GM21723 (cell line): ENCODE results near the gene MED22.
"Not testable (repeated sequence)": the region's sequence is repeated elsewhere in the genome, so short reads cannot be mapped to it uniquely, and the experiment has no call there.

Source experiments
- ATAC-seq: cut with Tn5 transposase; IDR thresholded peaks from one replicate; pipeline ENCODE4 v1.9.1; 2021; ENCODE audit warnings: mild to moderate bottlenecking, moderate library complexity; ENCODE audit not compliant: unreplicated experiment

The MED22 gene

DNA sequence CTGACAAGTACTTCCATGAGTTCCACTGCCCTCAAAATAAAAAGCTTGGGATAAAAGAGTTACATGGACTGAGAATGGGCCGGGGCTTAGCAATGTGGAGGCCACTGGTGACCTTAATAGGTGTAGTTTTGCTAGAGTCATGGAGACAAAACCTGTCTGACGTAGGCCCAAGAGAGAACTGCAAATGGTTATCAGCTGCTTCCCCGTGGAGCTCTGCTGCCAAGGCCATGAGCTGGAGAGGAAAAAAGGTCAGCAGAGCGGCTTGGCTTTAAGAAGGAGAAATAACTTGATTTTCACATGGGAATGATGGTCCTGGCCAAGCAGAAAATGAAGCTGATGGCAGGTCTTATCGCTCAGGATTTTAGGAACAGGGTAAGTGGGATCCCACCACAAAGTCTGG lies 8.3 kb downstream of the MED22 start:
- ATAC-seq, result no peak

DNA sequence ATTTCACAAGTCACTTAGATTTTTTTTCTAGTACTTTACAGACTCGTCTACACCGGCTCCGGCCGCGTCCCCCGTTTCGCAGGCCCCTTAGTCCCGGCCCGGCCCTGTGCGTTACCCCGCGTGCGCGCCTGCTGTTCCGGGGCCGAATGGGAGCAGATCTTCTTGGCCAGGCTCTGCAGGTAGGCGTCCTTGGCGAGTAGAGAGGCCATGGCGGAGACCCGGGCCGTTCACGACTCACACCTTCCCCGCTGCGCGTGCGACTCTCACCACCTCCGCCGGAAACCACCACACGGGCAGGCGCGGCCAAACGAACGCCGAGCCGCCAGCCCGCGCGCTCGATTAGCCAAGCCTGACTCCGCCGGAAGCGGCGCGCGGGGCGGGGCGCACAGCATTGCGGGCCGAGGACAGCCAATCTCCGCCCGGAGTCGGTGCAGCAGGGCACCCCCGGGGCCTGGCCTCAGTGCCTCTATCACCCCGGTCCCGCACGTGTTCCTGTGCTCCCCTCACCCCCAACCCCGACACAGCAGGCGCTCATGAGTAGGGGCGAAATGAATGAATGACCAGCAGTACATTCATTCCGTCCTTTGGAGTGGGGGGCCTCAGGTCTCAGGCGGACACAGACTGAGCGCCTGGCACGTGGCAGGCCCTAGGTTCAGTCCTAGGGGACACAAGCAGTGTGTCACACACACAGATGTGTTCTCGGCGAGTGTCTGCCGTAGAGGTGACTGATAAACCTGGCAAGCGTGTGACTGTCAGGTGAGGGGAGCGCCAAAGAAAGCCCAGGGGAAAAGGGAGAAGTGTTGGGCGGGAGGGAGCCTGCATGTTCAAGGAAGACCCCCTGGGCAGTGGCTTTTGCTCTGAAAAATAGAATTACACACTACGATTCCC lies 11.8 kb downstream of the MED22 start, which contains the start of gene SURF6:
Gene SURF6, minus strand, starts transcription at position 265 of the 888 bp plus-strand sequence. Its CDS starts 56 bp downstream, at position 209.
- peak; percentile 80 for ATAC-seq

DNA sequence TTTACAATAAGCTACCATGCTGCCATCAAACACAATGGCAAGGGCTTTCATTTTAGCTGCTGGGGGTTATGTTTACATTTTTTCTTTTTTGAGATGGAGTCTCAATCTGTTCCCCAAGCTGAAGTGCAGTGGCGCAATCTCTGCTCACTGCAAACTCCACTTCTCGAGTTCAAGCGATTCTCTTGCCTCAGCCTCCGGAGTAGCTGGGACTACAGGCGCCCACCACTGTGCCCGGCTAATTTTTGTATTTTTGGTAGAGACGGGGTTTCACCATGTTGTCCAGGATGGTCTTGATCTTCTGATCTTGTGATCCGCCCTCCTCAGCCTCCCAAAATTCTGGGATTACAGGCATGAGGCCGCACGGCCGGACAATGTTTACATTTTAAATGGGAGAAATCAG lies 13.0 kb downstream of the MED22 start:
- ATAC-seq, result not testable (repeated sequence)

DNA sequence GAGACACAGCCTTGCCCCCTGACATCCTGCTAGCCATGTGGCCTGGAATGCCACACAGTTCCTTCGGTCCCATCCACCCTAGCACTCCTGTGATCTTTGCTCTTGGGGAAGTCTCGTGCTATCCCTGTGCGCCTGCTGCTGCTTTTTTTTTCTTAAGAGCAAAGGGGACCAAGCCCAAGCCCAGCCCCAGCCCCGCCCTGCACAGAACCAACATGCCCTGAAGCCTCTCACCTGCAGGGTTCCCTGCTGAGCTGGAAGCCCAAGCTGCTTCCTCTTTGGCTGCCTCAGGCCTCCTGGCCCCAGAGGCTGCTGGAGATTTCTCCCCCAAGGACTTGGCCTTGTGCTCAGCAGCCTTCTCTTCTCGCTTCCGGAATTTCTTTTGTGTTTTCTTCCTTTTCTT lies 13.8 kb downstream of the MED22 start:
- no peak for ATAC-seq

DNA sequence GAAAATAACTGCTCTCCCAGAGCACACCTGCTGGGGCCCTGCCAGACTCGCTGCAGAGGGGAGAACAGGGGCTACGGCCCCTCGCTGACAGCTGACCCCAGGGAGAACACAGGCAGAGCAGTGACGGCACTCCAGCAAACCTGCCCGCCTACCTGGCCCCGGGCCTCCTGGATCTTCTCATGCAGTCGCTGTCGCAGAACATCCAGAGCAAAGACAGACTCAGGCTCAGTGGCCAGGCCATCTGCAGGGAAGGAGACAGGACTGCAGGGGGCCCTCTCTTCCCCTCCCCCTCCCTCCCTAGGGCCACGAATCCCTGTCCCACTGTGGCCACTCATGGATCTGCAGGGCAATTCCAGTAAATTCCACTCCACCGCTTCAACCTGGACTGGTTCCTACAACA lies 14.4 kb downstream of the MED22 start:
- ATAC-seq, result no peak

DNA sequence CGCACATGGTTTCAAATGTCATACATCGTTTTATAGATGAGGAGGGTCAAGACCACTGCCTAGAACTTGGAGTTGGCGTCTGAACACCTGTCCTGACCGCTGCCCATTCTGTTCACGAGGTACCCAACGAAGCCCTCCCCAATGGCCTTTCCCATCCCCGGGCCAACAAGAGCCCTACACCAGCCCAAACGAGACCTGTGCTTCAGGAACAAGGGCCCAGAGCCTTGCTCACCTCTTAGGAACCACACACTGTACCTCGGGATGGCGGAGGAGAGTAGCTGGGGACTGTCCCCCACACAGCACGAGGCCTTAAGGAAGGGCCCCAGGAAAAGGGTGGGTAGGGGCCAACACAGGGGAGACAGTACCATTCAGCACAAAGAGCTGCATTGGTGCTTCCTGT lies 14.9 kb downstream of the MED22 start:
- ATAC-seq, result no peak

DNA sequence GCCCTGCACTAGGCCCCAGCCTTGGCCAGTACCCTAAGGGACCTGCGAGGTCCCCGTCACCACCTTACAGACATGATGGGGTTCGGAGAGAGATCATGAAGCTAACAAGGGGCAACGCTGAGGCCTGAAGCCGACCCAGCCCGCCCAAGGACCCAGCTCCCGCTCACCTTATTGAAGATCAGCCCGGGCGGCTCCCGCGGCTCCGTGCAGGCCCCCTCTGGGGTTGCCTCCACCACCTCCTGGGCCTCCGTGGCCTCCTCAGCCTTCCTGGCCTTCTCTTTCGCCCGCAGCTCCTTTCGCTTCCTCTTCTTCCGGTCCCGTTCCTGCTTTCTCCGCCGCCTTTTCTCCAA lies 15.6 kb downstream of the MED22 start:
- ATAC-seq, result no peak

DNA sequence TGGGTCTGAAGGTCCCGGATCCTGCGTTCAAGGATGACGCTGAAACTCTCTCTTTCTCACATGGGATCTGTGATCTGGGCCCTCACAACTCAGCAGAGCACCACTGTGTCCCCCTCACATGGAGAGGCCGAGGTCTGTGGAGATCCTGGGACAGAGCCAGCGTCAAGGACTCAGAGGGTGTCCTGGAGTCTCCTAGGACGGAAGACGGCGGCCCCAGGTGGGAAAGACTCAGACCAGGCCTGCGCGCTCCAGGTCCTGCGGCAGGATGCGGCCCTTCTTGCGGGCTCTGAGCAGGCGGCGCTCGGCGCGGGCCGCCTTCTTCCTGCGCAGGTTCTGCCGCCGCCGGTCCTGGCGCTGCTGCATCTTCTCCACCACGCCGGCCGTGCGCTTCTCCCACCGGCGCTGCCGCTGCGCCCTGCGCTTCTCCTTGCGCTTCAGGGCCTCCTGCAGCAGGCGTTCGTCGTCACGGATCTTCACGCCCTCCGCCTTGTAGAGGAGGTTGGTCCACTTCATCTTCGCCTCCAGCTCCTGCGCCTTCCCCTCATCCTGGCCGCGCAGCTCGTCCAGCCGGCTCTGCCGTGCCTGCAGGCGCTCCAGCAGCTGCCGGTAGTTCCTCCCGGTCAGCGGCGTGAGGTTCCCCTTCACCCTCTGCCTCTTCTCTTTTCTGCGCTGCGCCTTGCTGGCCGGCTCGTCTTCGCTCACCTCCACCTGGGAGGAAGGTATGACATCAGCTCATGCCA lies 16.1 kb downstream of the MED22 start:
- ATAC-seq, result no peak

DNA sequence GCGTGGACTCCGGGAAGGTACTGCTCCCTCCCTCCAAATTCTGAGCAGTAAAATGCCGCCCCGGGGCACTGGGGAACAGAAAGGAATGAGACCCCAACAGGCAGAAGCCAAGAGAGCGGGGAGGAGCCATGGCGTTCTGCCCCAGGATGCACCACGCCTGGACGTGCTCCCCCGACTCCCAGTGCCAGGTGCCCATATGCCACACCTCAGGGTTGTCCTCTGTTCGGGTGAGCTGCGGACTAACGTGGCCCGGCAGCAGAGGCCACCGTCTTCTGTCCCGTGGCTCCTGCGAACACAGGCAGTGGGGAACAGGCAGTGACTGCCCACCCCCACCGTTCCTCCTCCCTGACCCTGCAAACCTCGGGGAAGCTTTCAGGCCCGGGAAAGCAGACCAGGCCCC lies 16.7 kb downstream of the MED22 start:
- ATAC-seq, result no peak

DNA sequence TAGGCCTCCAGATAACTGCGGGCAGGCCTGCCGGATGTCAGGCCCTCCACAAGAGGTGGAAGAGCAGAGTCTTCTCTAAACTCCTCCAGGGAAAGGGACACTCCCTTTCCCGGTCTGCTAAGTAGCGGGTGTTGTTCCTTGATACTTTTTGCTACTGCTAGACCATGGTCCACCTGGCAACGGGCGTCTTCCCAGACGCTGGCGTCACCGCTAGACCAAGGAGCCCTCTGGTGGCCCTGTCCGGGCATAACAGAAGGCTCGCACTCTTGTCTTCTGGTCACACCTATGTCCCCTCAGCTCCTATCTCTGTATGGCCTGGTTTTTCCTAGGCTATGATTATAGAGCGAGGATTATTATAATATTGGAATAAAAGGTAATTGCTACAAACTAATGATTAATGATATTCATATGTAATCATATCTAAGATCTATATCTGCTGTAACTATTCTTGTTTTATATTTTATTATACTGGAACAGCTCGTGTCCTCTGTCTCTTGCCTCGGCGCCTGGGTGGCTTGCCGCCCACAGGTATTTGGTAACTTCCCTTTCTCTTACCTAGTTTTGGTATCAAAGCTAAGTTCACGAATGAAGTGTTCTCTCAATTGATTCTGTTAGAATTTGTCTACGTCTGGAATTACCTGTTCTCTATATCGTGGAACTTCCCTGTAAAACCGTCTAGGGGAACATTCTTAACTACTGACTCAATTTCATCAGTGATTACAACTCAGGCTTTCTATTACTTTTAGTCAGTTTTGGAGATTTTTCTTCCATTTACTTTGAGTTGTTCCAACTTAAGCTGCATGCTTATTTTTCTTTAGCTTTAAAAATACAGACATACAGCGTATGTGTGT lies 18.4 kb downstream of the MED22 start:
- ATAC-seq, result not testable (repeated sequence)

DNA sequence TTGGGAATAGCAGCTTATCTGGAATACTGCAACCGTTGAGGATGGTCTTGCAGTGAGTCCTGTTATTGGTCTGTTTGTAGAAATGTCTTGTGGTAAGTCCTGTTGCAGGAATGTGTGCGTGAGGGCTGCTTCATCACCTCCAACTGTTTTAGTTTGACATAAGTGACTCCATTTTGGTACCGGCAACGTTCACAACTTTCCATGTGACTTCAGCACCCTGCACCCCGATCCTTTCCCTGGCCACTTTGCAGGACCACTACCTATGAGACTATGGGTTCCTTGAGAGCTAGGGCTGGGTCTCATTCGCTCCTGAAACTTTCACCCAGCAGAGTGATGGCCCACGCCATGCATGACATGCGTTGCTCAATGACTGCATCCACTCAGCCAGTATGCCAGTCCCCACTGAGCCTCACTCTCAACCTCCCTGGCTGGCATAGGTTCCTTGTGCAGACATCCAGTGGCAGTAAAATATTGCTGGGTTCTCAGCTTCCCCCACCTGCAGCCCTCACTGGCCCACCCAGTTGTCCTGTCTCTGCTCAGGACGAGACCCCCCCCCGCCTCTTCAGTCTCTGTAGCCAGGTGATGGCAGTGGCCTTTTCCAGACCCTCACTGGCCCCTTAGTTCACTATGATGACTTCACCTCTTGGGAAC lies 20.0 kb downstream of the MED22 start:
- no peak for ATAC-seq

DNA sequence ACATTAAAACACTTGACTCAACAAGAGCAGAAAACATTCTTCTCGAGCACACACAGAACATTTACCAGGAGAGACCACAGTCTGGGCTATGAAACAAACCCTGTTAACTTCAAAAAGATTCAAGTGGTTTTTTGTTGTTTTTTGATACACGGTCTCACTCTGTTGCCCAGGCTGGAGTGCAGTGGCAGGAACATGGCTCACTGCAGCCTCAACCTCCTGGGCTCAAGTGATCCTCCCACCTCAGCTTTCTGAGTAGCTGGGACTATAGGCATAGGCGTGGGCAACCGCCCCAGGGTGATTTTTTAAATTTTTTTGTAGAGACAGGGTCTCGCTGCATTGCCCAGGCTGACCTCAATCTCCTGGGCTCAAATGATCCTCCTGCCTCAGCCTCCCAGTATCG lies 20.9 kb downstream of the MED22 start:
- ATAC-seq, result not testable (repeated sequence)

DNA sequence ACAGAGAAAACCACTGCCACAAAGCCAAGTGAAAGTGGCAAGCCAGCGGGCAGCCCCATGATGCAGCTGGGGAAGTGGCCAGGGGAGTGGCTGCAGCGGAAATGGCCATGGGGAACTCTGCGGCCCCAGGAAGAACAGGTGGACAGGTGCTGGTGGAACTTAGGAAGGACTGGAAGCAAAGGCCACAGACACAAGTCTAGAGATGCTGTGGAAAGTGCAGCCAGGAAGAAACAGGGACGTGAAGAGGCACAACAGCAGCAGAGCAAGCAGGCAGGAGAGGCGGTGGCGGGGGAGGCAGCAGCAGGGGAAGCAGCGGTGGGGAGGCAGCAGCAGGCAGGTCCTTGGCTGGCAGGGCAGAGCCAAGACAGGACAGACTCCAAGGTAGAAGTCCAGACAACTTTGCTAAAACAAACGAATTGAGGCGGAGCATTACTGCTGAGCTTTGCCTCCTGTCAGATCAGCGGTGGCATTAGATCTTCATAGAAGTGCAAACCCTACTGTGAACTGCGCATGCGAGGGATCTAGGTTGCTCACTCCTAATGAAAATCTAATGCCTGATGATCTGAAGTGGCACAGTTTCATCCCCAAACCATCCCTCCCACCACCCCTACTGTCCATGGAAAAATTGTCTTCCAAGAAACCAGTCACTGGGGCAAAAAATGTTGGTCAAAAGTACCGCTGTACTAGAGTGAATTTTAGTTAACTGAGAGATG lies 23.8 kb downstream of the MED22 start:
- no peak for ATAC-seq

DNA sequence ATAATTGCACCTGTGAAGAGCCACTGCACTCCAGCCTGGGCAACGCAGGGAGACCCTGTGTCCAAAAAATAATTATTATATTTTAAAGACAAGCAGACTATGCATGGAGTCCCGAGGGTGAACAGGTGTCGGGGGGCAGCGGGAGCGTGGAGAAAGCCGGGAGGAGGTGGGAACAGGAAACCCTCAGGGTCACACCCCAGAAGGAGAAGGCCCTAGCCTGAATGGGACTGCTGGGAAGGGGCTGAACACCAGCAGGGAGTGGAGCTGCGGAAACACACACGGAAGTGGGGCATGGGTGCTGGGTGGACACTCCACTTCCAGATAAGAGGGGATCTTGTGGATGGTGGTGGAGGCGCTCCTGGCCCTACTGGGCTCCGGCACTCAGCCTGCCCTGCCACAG lies 24.7 kb downstream of the MED22 start:
- ATAC-seq, result no peak

DNA sequence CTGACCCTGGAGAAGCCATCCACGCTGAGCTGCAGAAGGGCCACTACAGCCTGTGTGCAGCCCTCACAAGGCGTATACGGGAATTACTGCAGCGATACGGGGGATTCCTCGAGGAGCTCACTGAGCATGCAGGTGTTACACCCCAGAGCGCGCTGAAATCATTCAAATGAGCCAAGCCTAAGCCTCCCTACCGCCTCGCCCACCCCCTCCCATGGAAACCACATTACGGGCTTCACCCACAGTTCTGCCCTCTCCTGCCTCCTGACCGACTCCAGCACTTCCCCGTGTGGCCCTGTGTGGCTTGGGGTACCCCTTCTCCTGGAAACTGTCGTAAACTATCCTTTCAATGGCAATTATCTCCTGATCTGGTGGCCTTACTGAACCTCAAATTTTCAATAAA lies 25.2 kb downstream of the MED22 start:
- ATAC-seq, result no peak

DNA sequence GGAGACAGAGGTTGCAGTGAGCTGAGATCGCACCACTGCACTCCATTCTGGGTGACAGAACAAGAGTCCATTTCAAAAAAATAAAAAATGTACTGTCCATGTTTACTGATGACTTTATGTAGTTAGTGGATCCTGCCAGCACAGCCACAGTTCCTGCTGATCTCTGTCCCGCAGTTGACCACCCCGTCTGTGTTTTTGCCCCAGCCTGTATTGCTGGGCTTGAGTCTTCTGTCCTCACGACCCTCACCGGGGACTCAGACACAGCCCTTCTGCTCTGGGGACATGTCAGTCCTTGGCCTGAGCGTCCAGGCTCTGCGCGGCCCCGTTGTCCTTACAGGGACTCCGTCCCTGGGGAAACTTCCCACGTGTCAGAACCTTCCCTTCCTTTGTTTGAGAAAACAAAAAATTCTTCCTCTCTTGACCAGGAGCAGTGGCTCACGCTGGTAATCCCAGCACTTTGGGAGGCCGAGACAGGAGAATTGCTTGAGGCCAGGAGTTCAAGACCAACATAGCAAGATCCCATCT lies 26.5 kb downstream of the MED22 start:
- ATAC-seq, result no peak

DNA sequence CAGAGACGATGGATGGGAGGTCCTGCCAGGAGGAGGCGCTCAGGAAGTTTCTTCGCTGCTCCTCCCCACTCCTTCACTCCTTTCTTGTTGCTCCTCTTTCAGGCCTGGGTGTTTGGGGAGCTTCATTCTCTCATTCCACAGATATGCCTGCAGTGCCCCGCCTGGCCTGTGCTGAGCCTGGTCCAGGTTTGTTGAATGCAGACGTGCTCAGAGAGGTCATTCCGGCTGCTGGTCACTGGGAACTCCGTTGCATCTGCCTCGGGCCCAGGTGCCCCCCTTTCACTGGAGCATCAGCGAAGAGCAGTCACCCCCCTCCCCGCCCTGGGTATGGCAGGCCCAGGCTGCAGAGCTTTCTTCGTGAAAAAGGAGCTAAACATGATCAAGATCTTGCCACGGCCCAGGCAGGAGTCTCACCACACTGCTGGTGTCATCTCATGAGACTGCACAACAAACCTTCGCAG lies 27.5 kb downstream of the MED22 start:
- no peak for ATAC-seq

DNA sequence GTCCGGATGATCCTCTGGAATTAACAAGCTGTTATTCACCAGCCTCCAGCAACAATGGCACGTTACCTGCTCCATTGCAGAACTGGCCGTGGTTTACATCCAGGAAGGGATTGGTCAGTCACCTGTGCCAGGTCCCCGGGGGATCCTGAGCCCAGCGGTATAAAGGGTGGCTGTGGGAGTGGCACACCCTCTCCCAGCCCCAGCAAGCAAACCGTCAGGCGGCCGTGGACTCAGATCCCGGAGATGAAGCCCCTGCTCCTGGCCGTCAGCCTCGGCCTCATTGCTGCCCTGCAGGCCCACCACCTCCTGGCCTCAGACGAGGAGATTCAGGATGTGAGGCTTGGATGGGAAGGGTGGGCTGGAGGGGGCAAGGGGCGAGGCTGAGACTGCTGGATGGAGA lies 30.4 kb downstream of the MED22 start:
- not testable (repeated sequence) for ATAC-seq

DNA sequence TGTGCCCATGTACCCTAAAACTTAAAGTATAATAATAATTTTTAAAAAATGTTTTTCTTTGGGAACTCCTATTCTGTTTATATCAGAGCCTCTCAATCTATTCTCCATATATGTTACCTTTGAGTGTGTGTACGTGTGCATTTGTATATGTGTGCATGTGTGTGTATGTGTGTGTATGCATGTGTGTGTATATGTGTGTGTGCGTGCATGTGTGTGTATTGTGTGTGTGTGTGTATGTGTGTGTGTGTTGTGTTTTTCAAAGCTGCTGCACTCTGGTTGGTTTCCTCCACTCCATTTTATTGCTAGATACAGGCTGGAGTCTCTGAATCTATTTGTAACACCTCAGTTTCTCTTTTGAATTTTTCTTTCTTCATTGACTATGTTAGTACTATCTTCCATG lies 31.9 kb downstream of the MED22 start:
- no peak for ATAC-seq

DNA sequence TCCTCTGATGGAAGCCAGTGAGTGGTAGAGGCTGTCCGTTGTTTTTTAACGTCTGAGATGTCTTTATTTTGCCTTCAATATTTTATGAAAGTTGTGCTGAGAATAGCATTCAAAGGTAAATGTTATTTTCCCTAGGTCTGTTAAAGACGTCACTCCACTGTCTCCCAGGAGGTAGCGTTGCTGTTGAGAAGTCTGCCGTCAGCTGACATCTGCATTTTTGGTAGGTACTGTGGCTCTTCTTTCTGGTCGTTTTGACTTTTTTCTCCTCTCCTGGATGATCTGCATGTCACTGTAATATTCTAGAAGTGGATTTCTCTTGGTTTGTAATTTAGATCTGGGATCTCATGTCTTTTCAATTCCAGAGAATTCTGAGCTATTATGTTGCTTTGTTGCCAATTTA lies 38.3 kb downstream of the MED22 start:
- no peak for ATAC-seq
